H9 (cell line): ENCODE measurements around the gene PHETA1. TPM values are rescaled to one million over a fixed set of nuclear protein-coding genes. Genes with fewer than 3 reads are reported as not detected.
A peak's percentile ranks its signal among the peaks of the same experiment; 100 is the strongest.

Source experiments
- DNase-seq: peaks from one replicate; pipeline ENCODE4 v3.0.0-alpha.2; 2017
- H2AFZ ChIP-seq: one replicate; pipeline ENCODE4 v1.6.1; 2013; ENCODE audit warnings: mild to moderate bottlenecking, low read length, control low read depth, moderate library complexity
- H2AK5ac ChIP-seq: 2 replicates; pipeline ENCODE4 v1.6.1; 2013; ENCODE audit warnings: low read length, control low read depth, mixed read lengths; ENCODE audit not compliant: insufficient read length
- H2BK120ac ChIP-seq: one replicate; pipeline ENCODE4 v1.6.1; 2013; ENCODE audit warnings: low read depth, mild to moderate bottlenecking, low read length, control low read depth, inconsistent platforms; ENCODE audit not compliant: poor library complexity, severe bottlenecking
- H2BK12ac ChIP-seq: 2 replicates; pipeline ENCODE4 v1.6.1; 2013; ENCODE audit warnings: low read length, control low read depth, mixed read lengths, low read depth; ENCODE audit not compliant: insufficient read length
- H2BK15ac ChIP-seq: 2 replicates; pipeline ENCODE4 v1.6.1; 2013; ENCODE audit warnings: low read depth, low read length, control low read depth
- H2BK20ac ChIP-seq: one replicate; pipeline ENCODE4 v1.6.1; 2013; ENCODE audit warnings: low read depth, mild to moderate bottlenecking, low read length, control low read depth, inconsistent platforms; ENCODE audit not compliant: poor library complexity, severe bottlenecking
- H2BK5ac ChIP-seq: 2 replicates; pipeline ENCODE4 v1.6.1; 2013; ENCODE audit warnings: low read length, control low read depth, mixed read lengths; ENCODE audit not compliant: insufficient read length
- H3K14ac ChIP-seq: 2 replicates; pipeline ENCODE4 v1.6.1; 2013; ENCODE audit warnings: low read length, control low read depth; ENCODE audit not compliant: insufficient read depth
- H3K18ac ChIP-seq: 2 replicates; pipeline ENCODE4 v1.6.1; 2013; ENCODE audit warnings: low read depth, mild to moderate bottlenecking, mixed read lengths, low read length, control low read depth; ENCODE audit not compliant: insufficient read length
- H3K23ac ChIP-seq: 2 replicates; pipeline ENCODE4 v1.6.1; 2013; ENCODE audit warnings: low read length, control low read depth, mixed read lengths, low read depth; ENCODE audit not compliant: insufficient read length
- H3K23me2 ChIP-seq: 2 replicates; pipeline ENCODE4 v1.6.1; 2013; ENCODE audit warnings: low read depth, mild to moderate bottlenecking, mixed read lengths, low read length, control low read depth; ENCODE audit not compliant: insufficient read length, poor library complexity, severe bottlenecking
- H3K27ac ChIP-seq: 2 replicates; pipeline ENCODE4 v1.5.1; 2013; ENCODE audit warnings: low read length, control low read depth, mixed read lengths, low read depth; ENCODE audit not compliant: insufficient read length
- H3K27me3 ChIP-seq: 2 replicates; pipeline ENCODE4 v1.6.1; 2013; ENCODE audit warnings: low read length, control low read depth, inconsistent platforms; ENCODE audit not compliant: insufficient read depth
- H3K4ac ChIP-seq: 2 replicates; pipeline ENCODE4 v1.6.1; 2013; ENCODE audit warnings: low read depth, mild to moderate bottlenecking, control low read depth, inconsistent platforms, low read length, moderate library complexity
- H3K4me1 ChIP-seq: 2 replicates; pipeline ENCODE4 v1.6.1; 2013; ENCODE audit warnings: low read length, control low read depth, inconsistent platforms; ENCODE audit not compliant: insufficient read depth
- H3K4me2 ChIP-seq: 2 replicates; pipeline ENCODE4 v1.6.1; 2013; ENCODE audit warnings: low read length, control low read depth, mixed read lengths; ENCODE audit not compliant: insufficient read length, insufficient read depth
- H3K56ac ChIP-seq: 2 replicates; pipeline ENCODE4 v1.6.1; 2013; ENCODE audit warnings: low read depth, mild to moderate bottlenecking, mixed read lengths, low read length, control low read depth; ENCODE audit not compliant: insufficient read length
- H3K79me1 ChIP-seq: 2 replicates; pipeline ENCODE4 v1.6.1; 2013; ENCODE audit warnings: low read depth, mild to moderate bottlenecking, moderate library complexity, low read length, control low read depth, inconsistent platforms; ENCODE audit not compliant: insufficient read depth, poor library complexity, severe bottlenecking
- H3K79me2 ChIP-seq: 2 replicates; pipeline ENCODE4 v1.6.1; 2013; ENCODE audit warnings: low read length, control low read depth, inconsistent platforms; ENCODE audit not compliant: insufficient read depth
- H3K9ac ChIP-seq: 2 replicates; pipeline ENCODE4 v1.6.1; 2013; ENCODE audit warnings: low read length, control low read depth, mixed read lengths; ENCODE audit not compliant: insufficient read length; ENCODE audit errors: extremely low read depth
- H3K9me3 ChIP-seq: one replicate; pipeline ENCODE4 v1.6.1; 2013; ENCODE audit warnings: low read depth, low read length, inconsistent platforms; ENCODE audit not compliant: control insufficient read depth
- H3T11ph ChIP-seq: one replicate; pipeline ENCODE4 v1.6.1; 2013; ENCODE audit warnings: mild to moderate bottlenecking, low read length, control low read depth, inconsistent platforms
- H4K20me1 ChIP-seq: one replicate; pipeline ENCODE4 v1.6.1; 2013; ENCODE audit not compliant: control insufficient read depth, insufficient read length, insufficient read depth
- H4K5ac ChIP-seq: 2 replicates; pipeline ENCODE4 v1.6.1; 2013; ENCODE audit warnings: low read depth, mild to moderate bottlenecking, mixed read lengths, low read length, control low read depth; ENCODE audit not compliant: insufficient read length
- H4K8ac ChIP-seq: replicated peaks from 2 replicates; pipeline ENCODE4 v1.6.1; 2013; ENCODE audit warnings: low read length, control low read depth, mixed read lengths, low read depth; ENCODE audit not compliant: insufficient read length
- H4K91ac ChIP-seq: 2 replicates; pipeline ENCODE4 v1.6.1; 2013; ENCODE audit warnings: low read depth, mild to moderate bottlenecking, moderate library complexity, mixed read lengths, low read length, control low read depth; ENCODE audit not compliant: insufficient read length
- H3K27ac Mint-ChIP-seq, 3 experiments: 2 replicates in 2 of 3; 3 replicates in 1 of 3; pipeline ENCODE4 v1.8.0; 2020 to 2021; ENCODE audit warnings: mixed read lengths in 3 of 3, mild to moderate bottlenecking in 1 of 3, moderate library complexity in 1 of 3
- H3K27me3 Mint-ChIP-seq: 2 replicates; pipeline ENCODE4 v1.8.0; 2021; ENCODE audit warnings: low read depth, mild to moderate bottlenecking, moderate library complexity, mixed read lengths
- H3K36me3 Mint-ChIP-seq, 3 experiments: 2 replicates in 2 of 3; 3 replicates in 1 of 3; pipeline ENCODE4 v1.8.0; 2020 to 2021; ENCODE audit warnings: low read depth in 3 of 3, mixed read lengths in 3 of 3; ENCODE audit not compliant: insufficient read depth in 1 of 3
- H3K4me1 Mint-ChIP-seq, 2 experiments: 2 replicates each; pipeline ENCODE4 v1.8.0; 2020; ENCODE audit warnings: mixed read lengths in 2 of 2
- H3K4me3 Mint-ChIP-seq, 2 experiments: 2 replicates in 1 of 2; 3 replicates in 1 of 2; pipeline ENCODE4 v1.8.0; 2020 to 2021; ENCODE audit warnings: mild to moderate bottlenecking in 2 of 2, mixed read lengths in 2 of 2, moderate library complexity in 1 of 2
- H3K9me3 Mint-ChIP-seq, 2 experiments: 2 replicates in 1 of 2; 3 replicates in 1 of 2; pipeline ENCODE4 v1.8.0; 2020; ENCODE audit warnings: mild to moderate bottlenecking in 2 of 2, mixed read lengths in 2 of 2, moderate library complexity in 1 of 2
- WGBS: extraction: QIAGEN DNeasy Blood & Tissue Kit; methylation state at CpG from one replicate; pipeline ENCODE4 v1.1.7; 2013; ENCODE audit warnings: missing lambda C conversion rate, low lambda C conversion rate, mixed read lengths; ENCODE audit not compliant: insufficient read length; ENCODE audit errors: extremely low coverage; 5-methylcytosine and 5-hydroxymethylcytosine counted together
- total RNA-seq: library from RNA; stranded (reverse); gene quantifications from 2 replicates; pipeline ENCODE4 v1.2.1, GENCODE V29; 2021
- TF ChIP-seq, protein P1 (sequence below): fragments of 200-600 bp; sonication (generic); conservative IDR thresholded peaks from 3 replicates; pipeline ENCODE4 v1.8.0; 2021; ENCODE audit warnings: antibody characterized with exemption, mild to moderate bottlenecking

The PHETA1 gene
- total RNA-seq, 1 experiment from 2014 or later, result 13.1 TPM

DNA sequence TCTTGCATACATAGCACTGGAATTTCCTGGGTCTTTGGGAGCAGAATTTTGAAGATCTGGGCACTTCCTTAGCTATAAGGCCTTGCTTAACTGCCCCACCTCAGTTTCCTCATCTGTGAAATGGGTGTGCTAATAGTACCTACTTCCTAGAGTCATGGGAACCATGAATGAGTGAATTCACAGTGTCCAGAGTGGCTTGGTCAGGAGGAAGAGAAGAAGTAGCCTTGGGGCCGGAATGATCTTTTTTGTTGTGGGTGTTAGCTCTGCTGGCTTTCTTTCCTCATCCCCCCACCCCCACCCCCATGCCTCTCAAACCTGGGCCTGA is 39.2 kb upstream of the PHETA1 start:
- Histone ChIP-seq H3K56ac (no peak overlapping the region), H4K5ac (no peak overlapping the region), H4K91ac (no peak overlapping the region), H2BK120ac (no peak overlapping the region), H2BK15ac (no peak overlapping the region), H2AK5ac (no peak overlapping the region), H3K4me1 (peaks cover 3% of the 10 kb centered on the region; the same call in 1 of the 2 replicates), H3K27me3 (no peaks in the 10 kb centered on the region), H3K79me1 (peaks cover 8% of the 10 kb centered on the region), H3K14ac (no peak overlapping the region), H4K20me1 (no peaks in the 10 kb centered on the region), H2BK5ac (no peak overlapping the region), H4K8ac (no peak overlapping the region), H3K23ac (no peak overlapping the region), H3T11ph (no peak overlapping the region), H3K23me2 (peaks cover 13% of the 10 kb centered on the region), H3K4me2 (peak overlapping the region; percentile 83), H2BK20ac (no peak overlapping the region), H2BK12ac (no peak overlapping the region), H3K9me3 (no peaks in the 10 kb centered on the region), H3K79me2 (peaks cover 37% of the 10 kb centered on the region; the same call in 1 of the 2 replicates), H3K4ac (no peak overlapping the region), H3K9ac (no peak overlapping the region), H2AFZ (no peak overlapping the region), H3K27ac (no peak overlapping the region), H3K18ac (no peak overlapping the region)
- Mint-ChIP-seq H3K36me3 (no peaks in the 10 kb centered on the region), H3K9me3 (no peaks in the 10 kb centered on the region; a peak in 1 of 5 replicates), H3K4me1 (peaks cover 56 to 64% of the 10 kb centered on the region in 2 experiments), H3K27ac (no peak overlapping the region; a peak in 1 of 7 replicates), H3K27me3 (no peaks in the 10 kb centered on the region; the same call in none of the 2 replicates), H3K4me3 (peak overlapping the region; percentile 81 to 92; a peak in 3 of 5 replicates)
- TF ChIP-seq, protein P1, sequence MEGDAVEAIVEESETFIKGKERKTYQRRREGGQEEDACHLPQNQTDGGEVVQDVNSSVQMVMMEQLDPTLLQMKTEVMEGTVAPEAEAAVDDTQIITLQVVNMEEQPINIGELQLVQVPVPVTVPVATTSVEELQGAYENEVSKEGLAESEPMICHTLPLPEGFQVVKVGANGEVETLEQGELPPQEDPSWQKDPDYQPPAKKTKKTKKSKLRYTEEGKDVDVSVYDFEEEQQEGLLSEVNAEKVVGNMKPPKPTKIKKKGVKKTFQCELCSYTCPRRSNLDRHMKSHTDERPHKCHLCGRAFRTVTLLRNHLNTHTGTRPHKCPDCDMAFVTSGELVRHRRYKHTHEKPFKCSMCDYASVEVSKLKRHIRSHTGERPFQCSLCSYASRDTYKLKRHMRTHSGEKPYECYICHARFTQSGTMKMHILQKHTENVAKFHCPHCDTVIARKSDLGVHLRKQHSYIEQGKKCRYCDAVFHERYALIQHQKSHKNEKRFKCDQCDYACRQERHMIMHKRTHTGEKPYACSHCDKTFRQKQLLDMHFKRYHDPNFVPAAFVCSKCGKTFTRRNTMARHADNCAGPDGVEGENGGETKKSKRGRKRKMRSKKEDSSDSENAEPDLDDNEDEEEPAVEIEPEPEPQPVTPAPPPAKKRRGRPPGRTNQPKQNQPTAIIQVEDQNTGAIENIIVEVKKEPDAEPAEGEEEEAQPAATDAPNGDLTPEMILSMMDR, result no peak
- no peak for DNase-seq
- WGBS, result no CpG with 5 or more reads among the region's 1 CpG
